ENCODE results near the gene LAMA5.

Gene LAMA5

DNA sequence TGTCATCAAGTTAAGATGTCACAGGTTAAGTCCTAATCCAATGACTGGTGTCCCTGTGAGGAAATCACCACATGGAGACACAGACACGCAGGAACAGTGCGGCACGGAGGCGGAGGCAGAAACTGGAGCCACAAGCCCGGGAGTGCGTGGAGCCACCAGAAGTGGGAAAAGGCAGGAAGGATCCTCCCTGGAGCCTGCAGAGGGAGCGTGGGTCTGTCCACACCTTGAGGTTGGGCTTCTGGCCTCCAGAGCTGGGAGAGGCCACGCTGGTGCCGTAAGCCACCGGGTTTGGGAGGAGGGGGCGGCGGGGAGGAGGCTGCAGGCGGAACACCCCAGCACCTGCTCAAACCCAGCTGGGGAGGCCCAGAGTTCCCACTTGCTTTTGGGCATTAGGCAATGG is 36.2 kb upstream of the LAMA5 start:
- no peak for DNase-seq

DNA sequence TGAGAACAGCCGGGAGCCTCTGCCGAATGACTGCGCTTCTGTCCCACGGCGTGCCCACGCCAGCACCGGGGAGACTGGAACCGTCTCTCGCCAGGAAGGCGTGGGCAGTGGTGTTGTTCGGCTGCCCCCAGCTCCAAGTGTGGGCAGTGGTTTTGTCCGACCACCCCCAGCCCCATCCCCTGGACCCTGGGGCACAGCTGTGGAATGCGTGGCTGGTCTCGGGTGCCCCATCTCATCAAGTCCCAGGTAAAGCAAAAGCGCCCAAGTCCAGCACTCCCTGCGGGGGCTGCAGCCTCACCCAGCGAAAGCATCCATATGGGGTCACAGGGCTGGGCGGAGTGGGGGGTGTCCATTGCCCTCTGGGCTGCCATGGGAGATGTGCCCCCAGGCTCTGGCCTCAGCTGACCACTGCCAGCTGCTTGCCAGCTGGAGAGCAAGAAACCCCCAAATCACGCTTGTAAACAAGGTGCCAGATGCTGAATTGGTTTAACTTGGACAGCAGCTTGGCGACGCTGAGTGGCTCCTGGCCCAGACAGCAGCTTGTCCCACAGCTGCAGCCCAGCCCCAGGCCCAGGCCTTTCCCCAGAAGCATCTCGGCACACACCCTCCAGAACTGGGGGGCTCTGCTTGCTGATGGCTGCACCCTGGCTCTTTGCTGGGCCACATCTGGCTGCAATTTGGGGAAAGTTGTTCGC is 35.5 kb upstream of the LAMA5 start:
- no peak for DNase-seq

DNA sequence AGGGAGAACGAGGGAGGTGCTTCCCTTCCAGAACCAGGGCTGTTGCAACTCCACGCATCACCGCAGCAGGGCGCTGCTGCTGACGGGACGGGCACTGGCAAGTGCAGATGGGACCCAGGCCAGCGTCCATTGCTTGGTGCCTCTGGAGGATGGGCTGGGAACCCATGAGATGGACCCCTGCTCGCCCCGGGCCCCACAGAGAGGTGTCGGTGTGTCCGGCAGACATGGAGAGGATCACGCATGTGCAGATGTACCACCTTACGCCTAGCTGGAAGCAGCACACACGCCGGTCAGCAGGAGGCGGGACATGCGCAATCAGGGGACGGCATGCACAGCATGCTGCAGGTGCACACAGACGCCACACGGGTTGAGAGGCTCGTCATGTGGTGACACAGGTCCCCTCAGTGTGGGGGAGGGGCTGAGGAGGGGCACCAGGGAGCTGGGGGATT is 34.2 kb upstream of the LAMA5 start:
- DNase-seq: peak; percentile 46

DNA sequence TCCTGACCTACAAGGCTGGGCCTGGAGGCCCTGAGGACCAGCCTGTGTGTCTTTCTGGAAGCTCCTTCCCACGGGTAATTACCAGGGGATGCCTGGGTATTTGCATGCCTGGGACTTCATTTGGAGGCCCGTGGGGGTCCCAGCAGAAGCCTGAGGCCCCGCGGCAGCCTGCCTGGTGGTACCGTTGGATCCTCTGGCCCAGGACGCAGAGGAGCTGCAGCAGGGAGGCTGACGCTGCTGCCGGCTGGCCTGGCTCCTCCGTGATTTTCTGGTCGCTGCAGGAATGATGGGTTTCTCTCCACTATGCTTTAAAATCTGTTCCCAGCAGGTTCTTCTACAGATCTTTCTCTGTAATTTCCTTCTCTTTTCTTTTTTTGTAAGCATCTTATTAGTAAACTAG is 33.4 kb upstream of the LAMA5 start:
- no peak for DNase-seq

DNA sequence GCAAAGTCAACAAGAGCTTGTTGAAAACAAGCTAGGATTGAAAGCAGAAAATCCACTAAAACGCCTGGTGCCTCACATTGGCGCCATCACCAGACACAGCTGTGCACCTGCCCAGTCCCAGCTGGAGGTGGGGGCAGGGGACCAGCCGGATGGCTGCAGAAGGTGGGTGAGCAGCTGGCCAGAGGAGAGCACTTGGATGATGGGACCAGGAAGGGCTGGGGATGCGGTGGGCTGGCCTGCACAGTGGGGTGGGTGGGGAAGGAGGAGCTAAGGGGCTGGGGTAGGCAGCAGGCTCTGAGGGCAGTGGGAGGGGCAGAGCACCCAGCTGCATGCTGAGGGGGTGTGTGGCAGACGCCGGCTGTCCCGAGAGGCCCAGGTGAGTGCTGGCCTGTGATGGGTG is 32.9 kb upstream of the LAMA5 start:
- DNase-seq: no peak

DNA sequence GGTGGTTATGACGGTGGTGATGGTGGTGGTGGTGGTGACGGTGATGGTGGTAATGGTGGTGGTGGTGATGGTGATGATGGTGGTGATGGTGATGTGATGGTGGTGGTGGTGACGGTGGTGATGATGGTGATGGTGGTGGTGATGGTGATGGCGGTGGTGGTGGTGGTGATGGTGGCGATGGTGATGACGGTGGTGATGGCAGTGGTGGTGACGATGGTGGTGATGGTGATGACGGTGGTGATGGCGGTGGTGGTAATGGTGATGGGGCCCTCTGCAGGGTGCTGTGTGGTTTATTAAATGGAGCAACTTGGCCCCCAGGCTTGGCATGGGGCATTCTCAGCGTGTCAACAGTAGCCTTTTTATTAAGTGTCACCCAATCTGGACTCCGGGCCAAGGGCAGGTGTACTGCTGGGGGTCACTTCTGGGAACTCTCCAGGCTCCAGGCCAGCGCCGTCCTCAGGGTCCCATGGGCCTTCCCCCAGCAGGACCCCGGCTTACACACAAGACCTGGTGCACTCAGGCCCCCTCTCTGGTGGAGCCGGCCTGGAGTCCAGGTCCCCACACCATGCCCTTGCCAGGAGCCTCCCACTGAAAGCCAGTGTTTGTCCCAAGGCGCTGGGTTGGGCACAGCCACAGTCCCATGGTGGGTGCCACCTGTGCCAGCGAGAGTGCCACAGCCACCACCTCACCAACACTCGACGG is 31.2 kb upstream of the LAMA5 start:
- DNase-seq: no peak

DNA sequence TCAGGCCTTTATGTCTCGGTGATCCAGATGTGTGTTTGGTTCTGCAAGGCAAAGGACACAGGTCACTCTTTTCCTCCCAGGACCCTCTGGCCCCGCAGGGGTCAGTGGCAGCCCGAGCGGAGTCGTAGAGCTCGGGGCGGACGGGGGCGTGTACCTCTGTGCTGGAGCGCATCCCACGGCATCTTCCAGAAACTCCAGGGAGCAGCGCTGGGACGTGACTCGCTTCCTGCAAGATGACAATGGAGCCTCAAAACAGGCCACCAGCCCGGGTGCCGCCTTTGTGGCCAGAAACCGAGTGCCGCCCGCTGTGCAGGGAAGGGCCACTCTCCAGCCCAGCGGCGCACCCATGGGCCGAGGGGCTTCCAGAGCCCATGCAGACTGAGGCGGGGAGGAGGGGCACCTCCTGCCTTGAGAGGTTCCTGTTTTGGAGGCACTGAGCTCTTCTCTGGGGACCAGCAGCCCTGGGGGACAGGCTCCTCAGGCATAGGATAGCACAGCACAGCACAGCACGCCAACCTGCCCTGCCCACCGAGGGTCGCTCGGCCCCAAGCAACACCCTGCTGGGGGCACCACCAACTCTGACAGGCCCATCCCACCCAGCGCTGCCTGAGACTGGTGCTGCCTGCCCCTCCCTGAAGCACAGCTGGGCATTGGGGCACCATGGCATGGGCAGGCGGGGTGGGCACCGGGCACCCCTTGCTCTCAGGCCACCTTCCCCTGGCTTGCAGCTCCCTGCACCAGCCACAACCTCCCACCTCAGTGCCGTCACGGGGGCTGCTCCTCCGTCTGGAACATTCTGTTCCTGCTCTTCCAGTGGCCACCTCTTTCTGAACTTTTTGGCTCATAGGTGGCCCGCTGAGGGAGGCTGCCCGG is 29.5 kb upstream of the LAMA5 start:
- no peak for DNase-seq

DNA sequence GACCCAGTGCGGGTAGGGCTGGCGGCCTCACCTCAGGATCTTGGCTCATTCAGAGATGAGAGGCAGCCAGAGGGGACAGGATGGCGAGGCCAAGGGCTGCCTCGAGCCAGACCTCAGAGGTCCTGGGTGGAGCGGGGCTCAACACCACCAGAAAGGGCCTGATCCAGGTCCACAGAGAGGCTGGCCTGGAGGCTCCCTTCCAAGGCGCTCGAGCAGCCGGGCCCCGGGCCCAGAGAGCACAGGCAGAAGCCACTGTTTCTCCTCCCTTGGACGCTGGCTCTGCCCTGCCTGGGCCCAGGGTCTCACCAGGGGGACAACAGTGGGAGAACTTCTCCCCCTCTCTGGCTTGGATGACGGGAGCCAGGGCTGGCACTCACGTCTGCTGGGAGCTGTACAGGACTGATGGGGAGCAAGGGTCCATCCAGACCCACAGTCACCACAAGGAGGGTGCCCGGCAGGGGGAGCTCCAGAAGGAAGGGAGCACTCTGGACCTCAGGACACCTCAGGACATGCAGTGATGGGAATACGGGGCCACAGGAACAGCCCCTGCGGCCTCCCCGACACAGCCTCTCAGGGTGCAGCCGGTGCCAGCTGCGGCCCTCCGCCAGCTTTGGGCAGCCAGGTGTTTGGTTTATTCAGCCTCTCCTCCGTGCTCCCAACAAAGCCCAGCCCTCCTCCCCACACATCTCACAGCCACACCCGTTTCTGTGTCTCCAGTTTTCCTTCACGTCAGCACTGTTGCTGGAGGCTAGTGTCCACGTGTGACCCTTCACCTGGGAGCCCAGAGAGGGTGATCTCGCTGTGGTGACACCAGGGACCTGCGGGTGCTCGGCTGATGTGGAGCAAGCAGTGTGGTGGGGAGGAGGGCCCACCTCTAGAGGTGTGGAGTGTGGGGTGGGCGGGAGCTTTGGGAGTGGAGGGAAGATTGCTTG is 28.5 kb upstream of the LAMA5 start:
- no peak for DNase-seq

DNA sequence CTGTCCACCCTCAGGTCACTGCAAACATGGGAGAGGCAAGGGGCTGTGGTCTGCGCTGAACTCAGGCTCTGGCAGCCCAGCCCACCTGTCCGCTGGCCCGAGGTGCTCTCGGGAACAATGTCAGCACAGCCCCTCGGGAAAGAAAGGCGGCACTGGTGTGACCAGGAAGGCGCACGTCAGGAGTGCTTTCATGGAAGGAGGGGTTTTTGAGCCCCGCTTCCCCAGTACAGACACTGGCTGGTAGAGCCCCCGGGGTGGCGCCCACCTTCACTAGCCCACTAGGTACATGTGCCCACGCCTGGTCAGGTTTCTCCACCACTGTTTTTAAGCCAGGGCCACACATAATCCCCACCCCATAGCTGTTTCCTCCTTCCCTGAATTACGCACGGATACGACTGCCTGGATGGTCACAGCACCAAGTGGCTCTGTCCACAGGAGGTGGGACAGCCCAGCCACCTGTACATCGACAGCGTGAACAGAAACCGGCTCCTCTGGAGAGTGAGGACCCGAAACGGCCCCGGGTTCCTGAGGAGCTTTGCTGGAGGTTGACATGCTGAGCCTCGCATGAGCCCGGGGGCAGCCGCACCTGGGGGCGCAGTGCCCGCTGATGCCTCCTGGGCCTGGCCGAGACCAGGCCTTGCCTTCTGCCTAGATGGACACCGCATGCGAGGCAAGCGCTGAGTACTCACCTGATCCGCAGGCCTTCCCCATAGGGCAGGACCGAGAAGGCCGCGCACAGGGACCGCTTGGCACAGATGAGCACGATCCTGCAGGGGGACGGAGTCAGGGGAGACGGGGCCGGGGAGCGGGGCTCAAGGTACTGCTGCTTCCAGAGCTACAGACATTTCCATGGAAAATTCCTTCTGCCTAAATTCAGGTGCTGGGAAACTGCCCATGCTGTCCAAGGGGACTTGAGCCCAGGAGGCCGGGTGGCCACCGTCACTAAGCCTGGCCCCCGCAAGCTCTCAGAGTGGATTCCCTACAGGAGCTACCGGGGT is 27.4 kb upstream of the LAMA5 start:
- no peak for DNase-seq

DNA sequence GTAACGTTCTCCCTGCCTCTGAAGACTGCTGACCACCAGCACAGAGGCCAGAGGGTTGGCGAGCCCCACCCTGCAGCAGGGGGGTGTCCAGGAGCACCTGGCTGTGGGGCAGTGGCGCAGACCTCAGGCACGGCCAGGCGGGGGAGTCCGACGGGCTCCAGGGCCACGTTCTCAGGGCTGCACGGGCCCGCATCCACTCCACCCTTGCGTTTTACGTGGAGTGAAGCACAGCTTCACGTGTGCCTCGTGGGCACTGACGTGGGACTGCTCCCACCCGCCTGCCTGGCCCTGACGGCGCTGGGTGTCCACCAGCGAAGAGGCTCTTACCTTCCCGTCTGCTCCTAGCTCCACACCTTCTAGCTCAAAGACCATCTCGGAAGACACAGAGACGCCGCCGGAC is 26.7 kb upstream of the LAMA5 start:
- DNase-seq: no peak

DNA sequence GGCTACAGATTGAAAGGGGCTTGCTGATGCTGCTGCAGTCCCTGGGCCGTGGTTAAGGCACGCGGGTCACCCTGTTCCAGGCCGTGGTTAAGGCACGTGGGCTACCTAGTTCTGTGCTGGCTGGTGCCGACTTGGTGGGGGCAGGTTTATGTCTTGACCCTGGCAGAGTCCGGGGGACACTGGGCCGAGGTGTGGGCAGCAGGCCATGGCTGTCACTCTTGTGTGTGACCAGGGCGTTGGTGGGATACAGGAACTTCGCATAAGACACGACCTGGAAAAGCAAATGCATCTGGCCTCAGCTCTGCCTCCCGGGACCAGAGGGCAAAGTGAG is 26.2 kb upstream of the LAMA5 start:
- no peak for DNase-seq

DNA sequence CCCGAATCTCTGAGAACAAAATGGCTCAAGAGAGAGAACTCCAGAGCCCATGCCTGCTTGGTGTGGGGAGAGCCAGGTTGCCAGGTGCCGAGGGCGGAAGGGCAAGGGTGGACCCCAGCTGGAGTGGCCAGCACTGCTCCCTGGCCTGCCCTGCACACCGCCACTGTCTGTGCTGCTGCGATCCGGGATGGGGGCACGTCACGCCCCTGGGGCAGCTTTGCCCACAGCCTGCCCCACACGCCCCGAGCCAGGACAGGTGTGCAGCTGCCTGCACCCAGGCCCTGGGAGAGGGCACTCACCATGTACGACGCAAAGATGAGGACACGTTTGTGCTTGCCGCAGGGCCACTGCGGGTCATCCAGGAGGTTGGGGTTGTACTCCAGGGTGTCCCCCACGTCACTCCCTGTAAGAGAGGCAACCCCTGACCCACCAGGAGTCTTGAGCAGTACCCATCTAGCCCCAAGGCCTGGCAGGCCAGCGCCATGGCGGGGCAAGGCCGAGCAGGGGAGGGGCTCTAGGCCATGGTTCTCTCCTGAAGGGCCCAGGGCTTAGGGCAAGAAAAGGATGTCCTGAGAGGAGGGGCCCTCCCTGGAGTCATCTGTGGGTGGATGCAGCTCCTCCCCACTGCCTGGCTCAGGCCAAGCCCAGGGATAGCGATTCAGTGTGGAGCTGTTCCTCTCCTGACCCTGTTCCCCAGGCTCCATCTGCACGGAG is 25.7 kb upstream of the LAMA5 start:
- DNase-seq: no peak

DNA sequence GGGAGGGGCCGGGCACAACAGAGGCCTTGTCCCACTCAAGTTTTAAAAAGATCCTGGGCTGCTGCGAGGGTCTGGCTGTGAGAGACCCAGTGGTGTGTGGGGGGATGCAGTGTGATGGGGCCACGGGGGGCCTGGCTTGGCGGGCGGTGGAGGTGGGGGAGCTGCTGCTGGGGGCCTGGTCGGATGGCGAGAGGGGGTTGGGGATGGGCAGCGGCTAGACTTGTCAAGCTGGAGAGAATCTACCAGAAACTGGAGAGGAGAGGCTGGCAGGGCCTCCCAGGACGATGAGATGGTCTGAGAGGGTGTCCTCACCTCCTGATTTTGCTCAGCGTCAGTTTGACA is 24.9 kb upstream of the LAMA5 start:
- no peak for DNase-seq

DNA sequence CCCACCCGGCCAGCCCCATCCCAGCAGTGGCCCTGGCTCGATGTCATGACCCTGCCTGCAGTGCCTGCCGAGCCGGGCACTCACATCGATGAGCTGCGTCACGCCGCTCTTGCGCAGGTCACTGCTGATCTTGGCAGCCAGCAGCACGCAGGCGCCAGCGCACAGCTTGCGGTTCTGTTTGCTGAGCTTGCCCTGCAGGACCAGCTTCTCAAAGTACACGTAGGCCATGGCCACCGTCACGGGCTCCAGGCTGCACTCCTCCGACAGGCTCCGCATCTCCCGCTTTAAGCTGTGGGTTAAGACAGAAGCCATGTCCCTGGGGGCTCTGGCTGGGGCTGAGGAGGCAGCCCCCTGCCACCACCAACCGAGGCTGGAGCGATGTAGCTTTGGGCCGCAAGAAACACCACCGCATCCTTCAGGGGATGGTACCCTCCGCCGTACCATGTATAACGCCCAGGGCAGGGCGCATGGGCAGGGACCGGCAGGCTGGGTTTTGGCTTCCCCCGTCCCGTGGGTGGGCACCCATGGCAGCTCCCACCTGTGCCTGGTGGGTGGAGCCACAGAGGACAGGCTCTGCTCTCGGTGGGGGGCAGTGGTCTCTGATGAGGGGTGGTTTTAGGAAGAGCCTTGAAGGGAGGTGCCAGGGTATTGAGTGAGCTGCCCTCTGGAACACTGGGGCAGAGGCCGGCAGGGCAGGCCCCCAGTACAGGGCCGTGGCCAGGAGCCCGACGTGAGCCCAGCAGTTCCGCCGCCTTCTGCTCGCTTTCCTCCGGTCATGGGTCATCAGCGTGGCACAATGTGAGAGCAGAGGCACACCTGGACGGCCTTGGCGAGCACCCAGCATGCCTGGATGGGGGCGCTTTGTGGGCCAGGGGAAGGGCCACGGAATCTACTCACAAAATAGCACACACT is 24.3 kb upstream of the LAMA5 start:
- DNase-seq: no peak

DNA sequence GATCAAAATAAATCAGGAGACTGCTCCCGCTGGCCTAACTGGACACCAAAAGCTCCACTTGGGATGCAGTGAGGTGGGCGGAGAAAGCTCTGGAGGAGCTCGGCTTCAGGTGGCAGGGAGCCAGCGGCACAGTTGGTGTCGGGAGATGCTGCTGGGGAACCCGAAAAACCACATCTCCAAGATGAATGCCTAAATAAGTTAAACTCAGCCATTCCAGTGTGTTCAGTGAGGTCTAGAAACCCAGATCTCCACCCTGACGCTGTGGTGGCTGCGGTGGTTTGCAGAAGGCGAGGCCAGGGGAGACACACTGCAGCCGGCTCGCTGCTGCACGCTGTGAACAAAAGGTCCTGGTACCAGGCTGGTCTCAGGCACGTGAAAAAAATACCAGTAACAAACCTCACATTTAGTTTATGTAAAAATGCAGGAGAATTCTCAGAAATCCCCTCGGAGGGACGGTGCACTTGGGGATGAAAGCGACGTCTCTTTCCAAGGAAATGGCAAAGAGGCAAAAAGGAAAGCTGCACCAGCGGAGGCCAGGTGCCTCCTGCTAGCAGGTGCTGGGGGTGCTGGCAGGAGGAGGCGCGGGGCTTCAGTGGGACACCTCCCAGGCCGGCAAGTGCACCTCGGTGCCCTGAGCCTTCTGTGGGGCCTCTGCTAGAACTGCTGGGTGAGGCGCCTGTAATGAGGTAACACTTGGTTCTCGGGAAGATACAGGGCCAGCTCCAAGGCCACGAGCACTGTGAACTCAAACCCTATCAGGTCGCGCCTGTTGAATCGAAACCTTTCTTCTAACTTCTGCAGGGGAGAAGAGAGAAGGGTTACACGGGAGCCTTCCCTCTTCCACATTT is 23.4 kb upstream of the LAMA5 start:
- no peak for DNase-seq

DNA sequence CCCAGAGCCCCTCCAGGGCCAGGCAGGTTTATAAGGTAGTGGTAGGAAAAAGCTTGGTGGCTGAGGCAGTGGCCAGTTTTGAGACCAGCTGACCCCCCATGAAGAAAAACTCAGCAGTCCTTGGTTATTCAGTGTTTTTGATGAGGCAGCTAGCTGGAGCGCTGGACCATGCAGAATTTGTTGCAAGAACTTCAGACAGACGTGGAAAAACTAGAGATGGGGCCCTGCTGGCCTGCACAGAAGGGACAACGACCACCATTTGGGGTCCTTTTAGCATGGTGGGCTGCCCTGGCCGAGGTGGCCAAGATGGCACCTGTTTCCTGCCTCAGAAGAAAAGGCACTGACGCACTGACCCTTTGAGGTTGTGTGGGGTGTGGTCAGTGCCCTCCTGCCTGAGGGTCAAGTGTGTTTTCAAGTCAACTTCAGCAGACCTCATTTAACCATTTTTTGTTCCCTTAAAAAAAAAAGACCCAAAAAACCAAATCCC is 22.5 kb upstream of the LAMA5 start:
- no peak for DNase-seq

DNA sequence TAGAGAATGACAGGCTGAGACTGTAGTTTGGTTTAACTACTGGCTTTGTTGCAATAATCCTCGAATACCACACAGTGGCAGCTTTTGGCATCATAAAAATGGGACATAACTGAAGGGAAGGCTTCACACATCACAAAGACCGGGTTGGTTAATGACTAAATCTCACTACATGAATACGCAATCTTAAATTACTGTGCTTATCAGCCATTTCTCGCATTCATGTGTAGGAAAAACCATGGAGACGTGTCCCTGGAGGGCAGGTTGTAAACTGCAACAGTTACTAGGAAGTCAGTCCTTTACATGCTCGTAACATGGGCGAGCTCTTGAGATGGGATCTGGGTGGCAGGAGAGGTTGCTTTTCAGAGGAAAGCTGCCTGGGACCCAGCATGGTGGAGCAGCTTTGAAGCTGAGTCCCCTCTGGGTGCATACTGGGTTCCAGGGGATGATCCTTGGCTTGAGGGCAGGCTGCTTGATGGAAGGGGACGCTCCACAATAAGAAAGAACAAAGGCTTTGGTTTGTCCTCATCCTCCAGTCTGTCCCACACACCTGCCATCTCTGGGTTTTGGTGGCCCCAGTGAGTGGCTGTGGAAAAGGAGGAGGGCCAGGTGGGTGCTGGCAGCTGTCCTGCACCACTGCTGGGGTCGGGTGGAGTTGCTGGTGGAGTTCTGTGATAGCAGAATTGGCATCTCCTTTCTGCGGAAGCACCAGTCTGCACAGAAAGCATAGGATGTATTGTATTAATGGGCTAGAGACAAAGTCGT is 21.9 kb upstream of the LAMA5 start:
- DNase-seq: no peak
